GM12891 (cell line): ENCODE data around the gene LDB3.

ENCODE experiments used
- PAX5 ChIP-seq: IDR thresholded peaks from 2 replicates; pipeline ENCODE4 v1.6.1; 2011; ENCODE audit warnings: low read length, moderate library complexity, mild to moderate bottlenecking; ENCODE audit not compliant: insufficient read depth, severe bottlenecking
- POLR2A ChIP-seq: IDR thresholded peaks from 2 replicates; pipeline ENCODE4 v1.6.1; 2011; ENCODE audit warnings: low read depth, low read length, control low read depth
- POLR2AphosphoS5 ChIP-seq: IDR thresholded peaks from 2 replicates; pipeline ENCODE4 v1.6.1; 2011; ENCODE audit warnings: low read depth, low read length, control low read depth
- POU2F2 ChIP-seq: IDR thresholded peaks from 2 replicates; pipeline ENCODE4 v1.6.1; 2011; ENCODE audit warnings: low read depth, mild to moderate bottlenecking, control low read depth, low read length, moderate library complexity
- SPI1 ChIP-seq: IDR thresholded peaks from 2 replicates; pipeline ENCODE4 v1.6.1; 2011; ENCODE audit warnings: low read depth, low read length, control low read depth
- TAF1 ChIP-seq: IDR thresholded peaks from 2 replicates; pipeline ENCODE4 v1.6.1; 2011; ENCODE audit warnings: low read depth, low read length, control low read depth

GRCh38 chr10:86705139-86705538 lies 36.8 kb downstream of the LDB3 start:
- TF ChIP-seq POU2F2 (no peak), PAX5 (no peak), POLR2A (no peak), POLR2AphosphoS5 (no peak), TAF1 (no peak), SPI1 (no peak)
